NT2/D1 (cell line): ENCODE results near the gene ZNF664.

Experiments used
- DNase-seq: peaks from one replicate; pipeline ENCODE4 v3.0.0-alpha.2; 2011; ENCODE audit warnings: low read depth, low spot score
- H3K27me3 ChIP-seq: 2 replicates; pipeline ENCODE4 v1.6.0; 2011; ENCODE audit warnings: mild to moderate bottlenecking; ENCODE audit not compliant: insufficient read length, insufficient read depth
- H3K36me3 ChIP-seq: 2 replicates; pipeline ENCODE4 v1.6.1; 2011; ENCODE audit warnings: mild to moderate bottlenecking, low read length, mixed read lengths; ENCODE audit not compliant: insufficient read depth, insufficient read length
- H3K4me1 ChIP-seq: 2 replicates; pipeline ENCODE4 v1.5.1; 2011; ENCODE audit not compliant: insufficient read depth, insufficient read length
- H3K4me3 ChIP-seq: 2 replicates; pipeline ENCODE4 v1.5.1; 2011; ENCODE audit warnings: low read depth; ENCODE audit not compliant: insufficient read length
- H3K9ac ChIP-seq: 2 replicates; pipeline ENCODE4 v1.6.0; 2011; ENCODE audit warnings: low read depth; ENCODE audit not compliant: insufficient read length
- H3K9me3 ChIP-seq: 2 replicates; pipeline ENCODE4 v1.5.1; 2011; ENCODE audit warnings: mild to moderate bottlenecking, low read length; ENCODE audit not compliant: insufficient read depth
- SUZ12 ChIP-seq: IDR thresholded peaks from 2 replicates; pipeline ENCODE4 v1.6.1; 2011; ENCODE audit not compliant: insufficient read length, insufficient read depth; ENCODE audit errors: extremely low read depth
- YY1 ChIP-seq: IDR thresholded peaks from 2 replicates; pipeline ENCODE4 v1.6.1; 2011; ENCODE audit not compliant: insufficient read length, insufficient read depth
- ZNF274 ChIP-seq: IDR thresholded peaks from 2 replicates; pipeline ENCODE4 v1.6.1; 2011; ENCODE audit warnings: mild to moderate bottlenecking, low read depth, low read length

ZNF664 gene

GRCh38 chr12:124047045-124047566, 74.1 kb downstream of the ZNF664 start:
- TF ChIP-seq ZNF274 (no peak), SUZ12 (no peak), YY1 (no peak)

GRCh38 chr12:124049451-124050094, 76.6 kb downstream of the ZNF664 start:
- no peak overlapping the region for H3K9ac ChIP-seq
- H3K36me3 ChIP-seq, result no peaks in the 10 kb centered on the region
- TF ChIP-seq SUZ12, result no peak
- TF ChIP-seq ZNF274, result no peak
- TF ChIP-seq YY1, result no peak
- no peak overlapping the region for H3K4me3 ChIP-seq
- no peaks in the 10 kb centered on the region for H3K27me3 ChIP-seq
- H3K4me1 ChIP-seq, result peaks cover 8% of the 10 kb centered on the region
- H3K9me3 ChIP-seq, result peaks cover 29% of the 10 kb centered on the region
- DNase-seq, result no peak

More at GRCh38 chr12:124047045-124047566, 74.1 kb downstream of the ZNF664 start:
- Histone ChIP-seq H3K4me3 (no peak overlapping the region), H3K4me1 (peaks cover 9% of the 10 kb centered on the region), H3K9me3 (peaks cover 33% of the 10 kb centered on the region), H3K36me3 (no peaks in the 10 kb centered on the region), H3K9ac (no peak overlapping the region), H3K27me3 (no peaks in the 10 kb centered on the region)
- no peak for DNase-seq

GRCh38 chr12:124053851-124054250, 80.8 kb downstream of the ZNF664 start:
- H3K4me1 ChIP-seq, result peaks cover 4% of the 10 kb centered on the region
- no peak overlapping the region for H3K9ac ChIP-seq
- peaks cover 5% of the 10 kb centered on the region; the same call in 1 of the 2 replicates for H3K9me3 ChIP-seq
- no peak overlapping the region for H3K4me3 ChIP-seq
- TF ChIP-seq YY1 (no peak), SUZ12 (no peak), ZNF274 (no peak)
- DNase-seq, result peak; percentile 69
- H3K36me3 ChIP-seq, result no peaks in the 10 kb centered on the region
- H3K27me3 ChIP-seq, result no peaks in the 10 kb centered on the region

GRCh38 chr12:124055066-124055465, 82.1 kb downstream of the ZNF664 start:
- no peaks in the 10 kb centered on the region for H3K27me3 ChIP-seq
- no peaks in the 10 kb centered on the region for H3K36me3 ChIP-seq
- no peak overlapping the region for H3K4me3 ChIP-seq
- peaks cover 5% of the 10 kb centered on the region; the same call in 1 of the 2 replicates for H3K9me3 ChIP-seq
- no peak for DNase-seq
- peaks cover 4% of the 10 kb centered on the region for H3K4me1 ChIP-seq
- no peak overlapping the region for H3K9ac ChIP-seq
- TF ChIP-seq ZNF274 (no peak), SUZ12 (no peak), YY1 (no peak)

GRCh38 chr12:124057691-124058090, 84.7 kb downstream of the ZNF664 start:
- DNase-seq, result no peak
- Histone ChIP-seq H3K27me3 (no peaks in the 10 kb centered on the region), H3K4me1 (peaks cover 4% of the 10 kb centered on the region), H3K9me3 (peaks cover 5% of the 10 kb centered on the region; the same call in 1 of the 2 replicates), H3K4me3 (no peak overlapping the region), H3K36me3 (no peaks in the 10 kb centered on the region), H3K9ac (no peak overlapping the region)
- TF ChIP-seq YY1 (no peak), SUZ12 (no peak), ZNF274 (no peak)

GRCh38 chr12:124059752-124060151, 86.7 kb downstream of the ZNF664 start:
- no peak for DNase-seq
- Histone ChIP-seq H3K9ac (no peak overlapping the region), H3K27me3 (no peaks in the 10 kb centered on the region), H3K9me3 (peaks cover 5% of the 10 kb centered on the region; the same call in 1 of the 2 replicates), H3K4me3 (no peak overlapping the region), H3K36me3 (no peaks in the 10 kb centered on the region), H3K4me1 (no peaks in the 10 kb centered on the region)
- no peak for TF ChIP-seq YY1
- no peak for TF ChIP-seq SUZ12
- TF ChIP-seq ZNF274, result no peak
